IMR-90 (cell line): ENCODE results near the gene PAMR1. TPM values are rescaled to one million over a fixed set of nuclear protein-coding genes. Genes with fewer than 3 reads are reported as not detected.

Experiments used
- ATAC-seq: fragments of 200-7000 bp; cut with Tn5 transposase; 2 replicates; pipeline ENCODE4 v1.9.1; 2020; ENCODE audit warnings: low read depth, mild to moderate bottlenecking, moderate library complexity
- BruUV-seq: library from RNA; stranded (reverse); fragments of 400-500 nt; replicated peaks from 2 replicates; lab custom pipeline; 2021; lab: Mats Ljungman, UMichigan
- CTCF ChIA-PET: fragments of 300-600 bp; formaldehyde crosslinking; extraction: SDS; loops from one replicate; lab custom pipeline; 2021; ENCODE audit warnings: antibody characterized with exemption; lab: Yijun Ruan, JAX
- POLR2A ChIA-PET: fragments of 300-600 bp; sonication (Branson Sonifier 250); formaldehyde crosslinking; loops from one replicate; lab custom pipeline; 2022; ENCODE audit warnings: antibody characterized with exemption; ENCODE audit not compliant: unreplicated experiment; lab: Charles Lee
- DNase-seq: peaks from one replicate; pipeline ENCODE4 v3.0.0; 2013
- H2AFZ ChIP-seq: replicated peaks from 2 replicates; pipeline ENCODE3; 2013; ENCODE audit warnings: low read length, mild to moderate bottlenecking; ENCODE audit not compliant: poor library complexity
- H2AK5ac ChIP-seq: 2 replicates; pipeline ENCODE4 v1.6.1; 2013; ENCODE audit warnings: low read depth, low read length, inconsistent platforms
- H2AK9ac ChIP-seq: replicated peaks from 2 replicates; pipeline ENCODE3; 2013; ENCODE audit warnings: mild to moderate bottlenecking, low read depth, low read length, moderate library complexity; ENCODE audit not compliant: poor library complexity
- H2BK120ac ChIP-seq: 2 replicates; pipeline ENCODE4 v1.6.1; 2013; ENCODE audit warnings: low read depth, low read length, inconsistent platforms
- H2BK15ac ChIP-seq: 3 replicates; pipeline ENCODE4 v1.6.1; 2013; ENCODE audit warnings: low read depth, low read length, inconsistent platforms
- H2BK20ac ChIP-seq: 2 replicates; pipeline ENCODE4 v1.6.1; 2013; ENCODE audit warnings: low read depth, mild to moderate bottlenecking, inconsistent platforms, low read length, moderate library complexity
- H2BK5ac ChIP-seq: 2 replicates; pipeline ENCODE4 v1.6.1; 2013; ENCODE audit warnings: mild to moderate bottlenecking, low read depth, low read length, inconsistent platforms; ENCODE audit not compliant: poor library complexity, severe bottlenecking
- H3K14ac ChIP-seq: replicated peaks from 2 replicates; pipeline ENCODE4 v1.6.1; 2013; ENCODE audit warnings: low read depth, low read length, inconsistent platforms
- H3K18ac ChIP-seq: 2 replicates; pipeline ENCODE4 v1.6.1; 2013; ENCODE audit warnings: low read depth, low read length, control low read depth
- H3K23ac ChIP-seq: 2 replicates; pipeline ENCODE4 v1.6.1; 2013; ENCODE audit warnings: low read depth, low read length, inconsistent platforms
- H3K27ac ChIP-seq: 2 replicates; pipeline ENCODE4 v1.5.1; 2013; ENCODE audit warnings: mild to moderate bottlenecking, control low read depth, low read length; ENCODE audit not compliant: insufficient read depth
- H3K27me3 ChIP-seq: 2 replicates; pipeline ENCODE4 v1.6.1; 2013; ENCODE audit warnings: low read length; ENCODE audit not compliant: control insufficient read depth, insufficient read depth
- H3K36me3 ChIP-seq: 2 replicates; pipeline ENCODE4 v1.6.1; 2013; ENCODE audit warnings: low read length, mixed read lengths; ENCODE audit not compliant: control insufficient read depth, insufficient read depth
- H3K4ac ChIP-seq: 2 replicates; pipeline ENCODE4 v1.6.1; 2013; ENCODE audit warnings: low read depth, low read length, inconsistent platforms
- H3K4me1 ChIP-seq: 2 replicates; pipeline ENCODE4 v1.6.1; 2013; ENCODE audit warnings: low read length, mixed read lengths; ENCODE audit not compliant: control insufficient read depth, insufficient read depth
- H3K4me2 ChIP-seq: 2 replicates; pipeline ENCODE4 v1.6.1; 2013; ENCODE audit warnings: low read depth, mild to moderate bottlenecking, control low read depth, low read length, moderate library complexity
- H3K4me3 ChIP-seq: 2 replicates; pipeline ENCODE4 v1.5.1; 2013; ENCODE audit warnings: low read depth, mild to moderate bottlenecking, control low read depth, low read length, moderate library complexity; ENCODE audit not compliant: insufficient read depth
- H3K56ac ChIP-seq: 2 replicates; pipeline ENCODE4 v1.6.1; 2013; ENCODE audit warnings: low read length, inconsistent platforms; ENCODE audit not compliant: insufficient read depth; ENCODE audit errors: extremely low read depth
- H3K79me1 ChIP-seq, 2 experiments: 2 replicates each; pipeline ENCODE4 v1.6.1; 2013; ENCODE audit warnings: low read length in 2 of 2, inconsistent platforms in 1 of 2, low read depth in 1 of 2
- H3K9ac ChIP-seq: 2 replicates; pipeline ENCODE4 v1.6.1; 2013; ENCODE audit warnings: low read depth, low read length, control low read depth
- H3K9me1 ChIP-seq: 2 replicates; pipeline ENCODE4 v1.6.1; 2013; ENCODE audit warnings: low read length, inconsistent platforms; ENCODE audit not compliant: insufficient read depth
- H3K9me3 ChIP-seq: 2 replicates; pipeline ENCODE4 v1.6.1; 2013; ENCODE audit warnings: low read length; ENCODE audit not compliant: control insufficient read depth, insufficient read depth
- H4K20me1 ChIP-seq: 2 replicates; pipeline ENCODE4 v1.6.1; 2013; ENCODE audit warnings: low read length, inconsistent platforms; ENCODE audit not compliant: insufficient read depth
- H4K5ac ChIP-seq: 2 replicates; pipeline ENCODE4 v1.6.1; 2013; ENCODE audit warnings: mild to moderate bottlenecking, low read depth, low read length, control low read depth
- H4K8ac ChIP-seq, 2 experiments: 2 replicates each; pipeline ENCODE4 v1.6.1; 2013; ENCODE audit warnings: low read depth in 2 of 2, low read length in 2 of 2, control low read depth in 1 of 2, inconsistent platforms in 1 of 2
- H4K91ac ChIP-seq: 2 replicates; pipeline ENCODE4 v1.6.1; 2013; ENCODE audit warnings: low read depth, low read length, inconsistent platforms; ENCODE audit not compliant: insufficient read depth
- BHLHE40 ChIP-seq: fragments of 150-350 bp; IDR thresholded peaks from 2 replicates; pipeline ENCODE4 v1.6.1; 2016; ENCODE audit warnings: mild to moderate bottlenecking, low read depth, low read length
- CEBPB ChIP-seq: IDR thresholded peaks from 2 replicates; pipeline ENCODE4 v1.6.1; 2012; ENCODE audit warnings: low read depth, low read length, improper control_type of control experiment
- MAZ ChIP-seq: IDR thresholded peaks from 2 replicates; pipeline ENCODE4 v1.6.1; 2012; ENCODE audit warnings: low read depth, mild to moderate bottlenecking, low read length, improper control_type of control experiment, moderate library complexity, borderline replicate concordance
- MXI1 ChIP-seq: IDR thresholded peaks from 2 replicates; pipeline ENCODE4 v1.6.1; 2012; ENCODE audit warnings: low read depth, mild to moderate bottlenecking, low read length, moderate library complexity, borderline replicate concordance
- NFE2L2 ChIP-seq: fragments of 150-350 bp; IDR thresholded peaks from 2 replicates; pipeline ENCODE4 v1.6.1; 2016; ENCODE audit warnings: low read depth, mild to moderate bottlenecking, low read length
- POLR2A ChIP-seq: IDR thresholded peaks from 2 replicates; pipeline ENCODE4 v1.6.1; 2012; ENCODE audit warnings: mild to moderate bottlenecking, low read depth, low read length
- RCOR1 ChIP-seq: IDR thresholded peaks from 2 replicates; pipeline ENCODE4 v1.6.1; 2012; ENCODE audit warnings: mild to moderate bottlenecking, low read length, improper control_type of control experiment; ENCODE audit not compliant: insufficient replicate concordance
- USF2 ChIP-seq: fragments of 150-350 bp; IDR thresholded peaks from 2 replicates; pipeline ENCODE4 v1.6.1; 2017; ENCODE audit warnings: mild to moderate bottlenecking, antibody characterized with exemption, low read length, low read depth
- WGBS, 2 experiments: methylation state at CpG; one replicate each; pipeline versions ENCODE4 v1.1.5 to v1.1.7; 2013; ENCODE audit warnings: missing lambda C conversion rate in 2 of 2; ENCODE audit not compliant: insufficient read length in 1 of 2; ENCODE audit errors: extremely low coverage in 2 of 2; 5-methylcytosine and 5-hydroxymethylcytosine counted together
- dilution Hi-C: fragments of 300-500 bp; cut with HindIII; formaldehyde crosslinking; loops from one replicate; pipeline ENCODE4 v1.14.3; 2018; ENCODE audit warnings: low sequenced_read_pairs; ENCODE audit not compliant: unreplicated experiment
- in situ Hi-C: fragments of 300-500 bp; cut with MboI; formaldehyde crosslinking; loops from 3 replicates; pipeline ENCODE4 v1.14.3; 2019; ENCODE audit warnings: low sequenced_read_pairs, inconsistent platforms, mixed read lengths
- intact Hi-C: fragments of 100-400 bp; cut with micrococcal nuclease; formaldehyde crosslinking; loops from 2 replicates; pipeline ENCODE4 v1.10.0; 2022
- polyA plus RNA-seq, 3 experiments: library from polyadenylated mRNA; depleted of rRNA; stranded (reverse); fragments of >200 nt; gene quantifications; 2 replicates each; pipeline ENCODE4 v1.2.3, GENCODE V29; 2012; ENCODE audit warnings: low replicate concordance in 1 of 3
- total RNA-seq: library from RNA; depleted of rRNA; stranded (reverse); fragments of >200 nt; gene quantifications from 2 replicates; pipeline ENCODE4 v1.2.3, GENCODE V29; 2012

PAMR1 gene
- total and polyA plus RNA-seq, 2 of the 4 experiments (the other 2 are of a cell fraction), result 70.7 to 80.7 TPM

GRCh38 chr11:35541621-35542375, 16.4 kb upstream of the PAMR1 start:
- ChIA-PET CTCF (no interaction called here), POLR2A (no interaction called here)
- dilution Hi-C loops (no loop called here), in situ Hi-C loops (no loop called here), intact Hi-C loops (no loop called here)
- Histone ChIP-seq H2AK5ac (peak overlapping the region; percentile 97; the same call in 1 of the 2 replicates), H3K9ac (peak overlapping the region; percentile 69), H2AK9ac (peak overlapping the region; percentile 67), H3K9me1 (peaks cover 19% of the 10 kb centered on the region), H3K36me3 (no peaks in the 10 kb centered on the region), H3K27me3 (no peaks in the 10 kb centered on the region), H3K4me3 (no peak overlapping the region), H3K4ac (peak overlapping the region; percentile 96), H2AFZ (peak overlapping the region; percentile 6), H3K23ac (peak overlapping the region; percentile 95), H4K20me1 (no peaks in the 10 kb centered on the region), H3K18ac (peak overlapping the region; percentile 99), H3K56ac (peak overlapping the region; percentile 96), H2BK5ac (peak overlapping the region; percentile 98), H4K5ac (peak overlapping the region; percentile 95), H4K91ac (peak overlapping the region; percentile 93), H3K9me3 (no peaks in the 10 kb centered on the region), H3K14ac (peak overlapping the region; percentile 80), H3K4me2 (peak overlapping the region; percentile 13; the same call in 1 of the 2 replicates), H3K27ac (peak overlapping the region; percentile 99), H2BK15ac (peak overlapping the region; percentile 98), H3K4me1 (peaks cover 30% of the 10 kb centered on the region), H2BK120ac (peak overlapping the region; percentile 97), H3K79me1 (peaks cover 0 to 6% of the 10 kb centered on the region in 2 experiments; a peak in 1 of 4 replicates), H4K8ac (peak overlapping the region; percentile 59 to 93), H2BK20ac (peak overlapping the region; percentile 98)
- no TSS peak for BruUV-seq
- DNase-seq (peak; percentile 93), ATAC-seq (peak; percentile 62)
- TF ChIP-seq RCOR1, result no peak
- peak; percentile 83 for TF ChIP-seq BHLHE40
- TF ChIP-seq CEBPB, result peak; percentile 94
- peak; percentile 82 for TF ChIP-seq USF2
- TF ChIP-seq MAZ, result no peak
- TF ChIP-seq NFE2L2, result no peak
- no peak for TF ChIP-seq POLR2A
- TF ChIP-seq MXI1, result no peak
- WGBS, 2 experiments, result no CpG with 5 or more reads among the region's 4 CpGs
